H1 (cell line): Measurements from ENCODE around the gene CISD2. TPM values are rescaled to one million over a fixed set of nuclear protein-coding genes. Genes with fewer than 3 reads are reported as not detected.

Experiments
- BACH1 ChIP-seq: IDR thresholded peaks from 2 replicates; pipeline ENCODE4 v1.6.1; 2012; ENCODE audit warnings: low read length, improper control_type of control experiment
- BCL11A ChIP-seq, 2 experiments: IDR thresholded peaks; one replicate each; pipeline ENCODE4 v1.6.1; 2011; ENCODE audit warnings: low read depth in 2 of 2, low read length in 2 of 2, mild to moderate bottlenecking in 2 of 2
- CHD1 ChIP-seq: IDR thresholded peaks from 2 replicates; pipeline ENCODE4 v1.6.1; 2012; ENCODE audit warnings: low read depth, low read length, improper control_type of control experiment
- EP300 ChIP-seq, 2 experiments: IDR thresholded peaks; 1 replicate in 1 of 2; 2 replicates in 1 of 2; pipeline ENCODE4 v1.6.1; 2011 to 2012; ENCODE audit warnings: low read depth in 2 of 2, low read length in 2 of 2, mild to moderate bottlenecking in 2 of 2, borderline replicate concordance in 1 of 2, inconsistent platforms in 1 of 2, moderate library complexity in 1 of 2
- GTF2F1 ChIP-seq: IDR thresholded peaks from 2 replicates; pipeline ENCODE4 v1.6.1; 2012; ENCODE audit warnings: low read depth, low read length, improper control_type of control experiment, borderline replicate concordance
- HDAC6 ChIP-seq: IDR thresholded peaks from one replicate; pipeline ENCODE4 v1.7.1; 2012; ENCODE audit warnings: low read depth, mild to moderate bottlenecking, inconsistent platforms, low read length, moderate library complexity
- JUN ChIP-seq: IDR thresholded peaks from 2 replicates; pipeline ENCODE4 v1.6.1; 2011; ENCODE audit warnings: low read depth, mild to moderate bottlenecking, improper control_type of control experiment, low read length
- KDM4A ChIP-seq: IDR thresholded peaks from one replicate; pipeline ENCODE4 v1.7.1; 2012; ENCODE audit warnings: low read depth, mild to moderate bottlenecking, moderate library complexity, low read length, inconsistent platforms; ENCODE audit not compliant: severe bottlenecking
- MAFK ChIP-seq: IDR thresholded peaks from 2 replicates; pipeline ENCODE4 v1.6.1; 2012; ENCODE audit warnings: low read depth, mild to moderate bottlenecking, improper control_type of control experiment, low read length
- MAX ChIP-seq: IDR thresholded peaks from 2 replicates; pipeline ENCODE4 v1.6.1; 2012; ENCODE audit warnings: inconsistent platforms
- NANOG ChIP-seq: IDR thresholded peaks from 2 replicates; pipeline ENCODE4 v1.6.1; 2011; ENCODE audit warnings: low read length, low read depth, mild to moderate bottlenecking, inconsistent platforms; ENCODE audit not compliant: insufficient read depth, poor library complexity, severe bottlenecking
- POLR2A ChIP-seq, 2 experiments: IDR thresholded peaks; 1 replicate in 1 of 2; 2 replicates in 1 of 2; pipeline ENCODE4 v1.6.1; 2011; ENCODE audit warnings: low read depth in 2 of 2, low read length in 2 of 2, mild to moderate bottlenecking in 2 of 2; ENCODE audit errors: control extremely low read depth in 1 of 2
- POU5F1 ChIP-seq: IDR thresholded peaks from 2 replicates; pipeline ENCODE4 v1.6.1; 2011; ENCODE audit warnings: low read depth, mild to moderate bottlenecking, low read length, moderate library complexity
- RNF2 ChIP-seq: fragments of 200-900, 300-1000 bp; sonication (generic); IDR thresholded peaks from 2 replicates; pipeline ENCODE4 v1.7.1; 2016; ENCODE audit warnings: borderline replicate concordance, low read depth, mild to moderate bottlenecking, antibody characterized with exemption, low read length; ENCODE audit not compliant: poor library complexity, severe bottlenecking; ENCODE audit errors: missing control alignments
- SP4 ChIP-seq: IDR thresholded peaks from 2 replicates; pipeline ENCODE4 v1.6.1; 2012; ENCODE audit warnings: low read length, inconsistent platforms
- TAF1 ChIP-seq: IDR thresholded peaks from 2 replicates; pipeline ENCODE4 v1.6.1; 2011; ENCODE audit warnings: mild to moderate bottlenecking, low read depth, low read length
- TCF12 ChIP-seq: IDR thresholded peaks from 2 replicates; pipeline ENCODE4 v1.6.1; 2011; ENCODE audit warnings: low read depth, mild to moderate bottlenecking, low read length
- USF2 ChIP-seq: IDR thresholded peaks from 2 replicates; pipeline ENCODE4 v1.6.1; 2011; ENCODE audit warnings: low read length, improper control_type of control experiment
- YY1 ChIP-seq: IDR thresholded peaks from 2 replicates; pipeline ENCODE4 v1.6.1; 2011; ENCODE audit warnings: low read depth, mild to moderate bottlenecking, low read length
- polyA plus RNA-seq, 7 experiments: library from polyadenylated mRNA; depleted of rRNA in 3 of 7; stranded (reverse) in 5 of 7; unstranded in 2 of 7; fragments of >200 nt in 5 of 7; fragments of 200-250 nt in 2 of 7; gene quantifications; 1 replicate in 5 of 7; 2 replicates in 1 of 7; 4 replicates in 1 of 7; pipeline versions ENCODE4 v1.2.1 to v1.2.3, GENCODE V29; 2011 to 2013; ENCODE audit warnings: missing spikeins in 2 of 7, mixed read lengths in 2 of 7
- total RNA-seq: library from RNA; stranded (reverse); fragmentation: NEBNext Ultra II Directional; extraction: Animal tissue kit (Norgen Biotek cat#: 25700); gene quantifications from 2 replicates; pipeline ENCODE4 v1.2.1, GENCODE V29; 2021
- TF ChIP-seq, protein P1 (sequence below), 3 experiments: IDR thresholded peaks; 1 replicate in 2 of 3; 2 replicates in 1 of 3; pipeline versions ENCODE4 v1.5.1 to v1.6.1; 2011; ENCODE audit warnings: low read length in 3 of 3, mild to moderate bottlenecking in 3 of 3, inconsistent platforms in 2 of 3, low read depth in 1 of 3, moderate library complexity in 1 of 3; ENCODE audit not compliant: insufficient read depth in 1 of 3; ENCODE audit errors: control extremely low read depth in 1 of 3

CISD2 gene
- total and polyA plus RNA-seq, 2 of the 8 experiments (the other 6 are each of a cell fraction or from before 2014, with no cell fraction given) = 23.7 to 48.3 TPM

DNA sequence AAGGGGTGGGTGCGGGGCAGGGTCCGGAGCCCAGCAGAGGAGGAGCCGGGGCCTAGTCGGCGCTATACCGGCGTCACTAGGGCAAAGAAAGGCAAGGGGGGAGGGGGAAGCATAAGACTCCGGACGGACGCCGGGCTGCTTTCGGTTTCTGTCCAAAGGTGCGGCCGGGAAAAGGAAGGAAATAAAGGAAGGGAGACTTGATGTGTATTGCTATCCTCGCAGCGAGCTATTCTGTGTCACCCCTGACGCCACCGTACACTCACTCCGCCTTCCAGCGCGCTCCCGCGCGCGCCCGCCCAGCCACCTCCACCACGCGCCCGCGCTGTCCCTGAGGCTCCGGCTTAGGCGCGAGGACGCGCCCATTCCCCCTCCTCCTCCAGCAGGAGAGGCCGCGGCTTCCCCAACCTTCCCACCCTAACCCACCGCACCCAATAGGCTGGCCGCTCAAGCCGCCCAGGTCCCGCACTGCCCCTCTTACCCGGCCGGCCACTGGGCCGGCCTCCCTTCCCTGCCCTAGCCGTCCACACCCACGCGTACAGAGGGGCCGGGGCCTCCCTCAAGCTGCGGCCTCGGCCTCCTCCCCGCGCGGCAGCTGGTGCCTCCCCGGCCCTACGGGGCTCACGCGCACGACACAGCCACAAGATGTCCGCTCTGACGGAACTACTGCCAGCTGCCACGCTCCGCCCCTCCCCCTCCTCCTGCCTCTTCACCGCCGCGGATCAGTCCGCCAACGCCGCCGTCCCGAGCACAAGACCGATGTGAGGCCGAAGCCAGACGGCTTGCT is 41.7 kb upstream of the CISD2 start, which contains the start of gene UBE2D3 (continued):
- peak; percentile 25 to 62; a peak in 2 of 3 replicates for TF ChIP-seq EP300 (IDR thresholded peaks at IDR 0.05; ENCODE audit: borderline replicate concordance in 1 of 2, low read depth in 2 of 2, low read length in 2 of 2)
- peak; percentile 94 for TF ChIP-seq TAF1
- TF ChIP-seq, protein P1, sequence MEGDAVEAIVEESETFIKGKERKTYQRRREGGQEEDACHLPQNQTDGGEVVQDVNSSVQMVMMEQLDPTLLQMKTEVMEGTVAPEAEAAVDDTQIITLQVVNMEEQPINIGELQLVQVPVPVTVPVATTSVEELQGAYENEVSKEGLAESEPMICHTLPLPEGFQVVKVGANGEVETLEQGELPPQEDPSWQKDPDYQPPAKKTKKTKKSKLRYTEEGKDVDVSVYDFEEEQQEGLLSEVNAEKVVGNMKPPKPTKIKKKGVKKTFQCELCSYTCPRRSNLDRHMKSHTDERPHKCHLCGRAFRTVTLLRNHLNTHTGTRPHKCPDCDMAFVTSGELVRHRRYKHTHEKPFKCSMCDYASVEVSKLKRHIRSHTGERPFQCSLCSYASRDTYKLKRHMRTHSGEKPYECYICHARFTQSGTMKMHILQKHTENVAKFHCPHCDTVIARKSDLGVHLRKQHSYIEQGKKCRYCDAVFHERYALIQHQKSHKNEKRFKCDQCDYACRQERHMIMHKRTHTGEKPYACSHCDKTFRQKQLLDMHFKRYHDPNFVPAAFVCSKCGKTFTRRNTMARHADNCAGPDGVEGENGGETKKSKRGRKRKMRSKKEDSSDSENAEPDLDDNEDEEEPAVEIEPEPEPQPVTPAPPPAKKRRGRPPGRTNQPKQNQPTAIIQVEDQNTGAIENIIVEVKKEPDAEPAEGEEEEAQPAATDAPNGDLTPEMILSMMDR (IDR thresholded peaks at IDR 0.05; ENCODE audit: control extremely low read depth in 1 of 3, insufficient read depth in 1 of 3, low read depth in 1 of 3, low read length in 3 of 3) = no peak; a peak in 1 of 4 replicates
- 0 out of 2 replicates have a peak, but pooled peaks have one; percentile 39 for TF ChIP-seq TCF12
- 0 out of 2 replicates have a peak, but pooled peaks have one; percentile 40 for TF ChIP-seq SP4
- peak; percentile 49 for TF ChIP-seq KDM4A
- TF ChIP-seq POLR2A (IDR thresholded peaks at IDR 0.05; ENCODE audit: control extremely low read depth in 1 of 2, low read depth in 2 of 2, low read length in 2 of 2) = peak; percentile 94
- no peak for TF ChIP-seq JUN
- no peak for TF ChIP-seq GTF2F1
- no peak for TF ChIP-seq BCL11A (IDR thresholded peaks at IDR 0.05; ENCODE audit: low read depth in 2 of 2, low read length in 2 of 2)
- peak; percentile 55 for TF ChIP-seq BACH1
- peak; percentile 24 for TF ChIP-seq NANOG
- peak; percentile 91 for TF ChIP-seq YY1
- no peak for TF ChIP-seq MAFK
- no peak for TF ChIP-seq POU5F1
- TF ChIP-seq RNF2 = no peak
- no peak for TF ChIP-seq USF2
- peak; percentile 96 for TF ChIP-seq MAX
- TF ChIP-seq HDAC6 = no peak
- peak; percentile 15; the same call in 1 of the 2 replicates for TF ChIP-seq CHD1
